A673 (cell line): Measurements from ENCODE around the gene CASTOR2.

ENCODE experiments used
- CTCF ChIP-seq: fragments of 300-800, 200-600 bp; sonication (generic); conservative IDR thresholded peaks from 2 replicates; pipeline ENCODE4 v1.5.1; 2017; ENCODE audit warnings: low read depth, mild to moderate bottlenecking, antibody characterized with exemption, low read length, moderate library complexity, mixed read lengths
- EZH2 ChIP-seq: fragments of 200-600 bp; sonication (generic); IDR thresholded peaks from 2 replicates; pipeline ENCODE4 v1.6.1; 2017; ENCODE audit warnings: borderline replicate concordance, low read depth, mild to moderate bottlenecking, mixed read lengths, antibody characterized with exemption, low read length; ENCODE audit not compliant: poor library complexity, severe bottlenecking

GRCh38 chr7:75066521-75066920, 102.0 kb downstream of the CASTOR2 start:
- TF ChIP-seq CTCF, result no peak
- TF ChIP-seq EZH2, result no peak
